CD8-positive, alpha-beta memory T cell (primary cell): Measurements from ENCODE around the gene LMBR1. TPM values are rescaled to one million over a fixed set of nuclear protein-coding genes. Genes with fewer than 3 reads are reported as not detected.
A peak's percentile ranks its signal among the peaks of the same experiment; 100 is the strongest.

Experiments
- CTCF ChIA-PET: fragments of 350-600 bp; sonication (Branson Sonifier 250); formaldehyde crosslinking; loops from one replicate; lab custom pipeline; 2021; ENCODE audit warnings: antibody characterized with exemption; lab: Charles Lee
- POLR2A ChIA-PET: fragments of 350-600 bp; sonication (Branson Sonifier 250); formaldehyde crosslinking; loops from one replicate; lab custom pipeline; 2021; ENCODE audit warnings: antibody characterized with exemption; lab: Charles Lee
- DNase-seq, 5 donors: peaks; one replicate each; pipeline versions ENCODE4 v3.0.0 to v3.0.0-alpha.2; 2020 to 2022; ENCODE audit warnings: mixed read lengths in 1 of 5
- H3K27ac ChIP-seq: one replicate; pipeline ENCODE4 v1.7.0; 2013; ENCODE audit warnings: low read depth, mild to moderate bottlenecking, low read length, moderate library complexity
- H3K27me3 ChIP-seq: 2 replicates; pipeline ENCODE4 v1.7.0; 2013; ENCODE audit warnings: low read length, mild to moderate bottlenecking; ENCODE audit not compliant: insufficient read depth, poor library complexity, severe bottlenecking
- H3K36me3 ChIP-seq: 2 replicates; pipeline ENCODE4 v1.7.0; 2013; ENCODE audit warnings: mild to moderate bottlenecking, low read length, moderate library complexity; ENCODE audit not compliant: insufficient read depth
- H3K4me1 ChIP-seq: 2 replicates; pipeline ENCODE4 v1.7.0; 2013; ENCODE audit warnings: mild to moderate bottlenecking, low read length, moderate library complexity; ENCODE audit not compliant: insufficient read depth
- H3K4me3 ChIP-seq: 2 replicates; pipeline ENCODE4 v1.7.0; 2013; ENCODE audit warnings: mild to moderate bottlenecking, low read length
- H3K9me3 ChIP-seq: 2 replicates; pipeline ENCODE4 v1.7.0; 2013; ENCODE audit warnings: mild to moderate bottlenecking, low read length
- H3K27ac Mint-ChIP-seq, 8 donors: one replicate each; pipeline ENCODE4 v1.8.0; 2020 to 2021; ENCODE audit warnings: mixed read lengths in 8 of 8, mild to moderate bottlenecking in 6 of 8, inconsistent platforms in 3 of 8, moderate library complexity in 3 of 8
- H3K27me3 Mint-ChIP-seq, 2 donors: one replicate each; pipeline ENCODE4 v1.8.0; 2020 to 2021; ENCODE audit warnings: mixed read lengths in 2 of 2, mild to moderate bottlenecking in 1 of 2, moderate library complexity in 1 of 2
- H3K36me3 Mint-ChIP-seq, 3 donors: one replicate each; pipeline ENCODE4 v1.8.0; 2020 to 2021; ENCODE audit warnings: mixed read lengths in 3 of 3, inconsistent platforms in 1 of 3, mild to moderate bottlenecking in 1 of 3
- H3K4me1 Mint-ChIP-seq, 3 donors: one replicate each; pipeline ENCODE4 v1.8.0; 2020 to 2021; ENCODE audit warnings: mixed read lengths in 3 of 3, inconsistent platforms in 1 of 3, mild to moderate bottlenecking in 1 of 3
- H3K4me3 Mint-ChIP-seq, 7 donors: one replicate each; pipeline ENCODE4 v1.8.0; 2020 to 2021; ENCODE audit warnings: mixed read lengths in 7 of 7, mild to moderate bottlenecking in 6 of 7, moderate library complexity in 4 of 7, inconsistent platforms in 2 of 7
- H3K9me3 Mint-ChIP-seq, 5 donors: one replicate each; pipeline ENCODE4 v1.8.0; 2020 to 2022; ENCODE audit warnings: mixed read lengths in 5 of 5, mild to moderate bottlenecking in 3 of 5, moderate library complexity in 2 of 5, inconsistent platforms in 1 of 5
- polyA plus RNA-seq: library from polyadenylated mRNA; unstranded; fragments of 300-500 nt; fragmentation: Illumina TruSeq; gene quantifications from one replicate; pipeline ENCODE4 v1.2.3, GENCODE V29; 2021
- total RNA-seq, 2 experiments: library from RNA; stranded (reverse); gene quantifications; one replicate each; pipeline ENCODE4 v1.2.3, GENCODE V29; 2021

LMBR1 gene
- total and polyA plus RNA-seq, 3 experiments from 2014 or later: 26.8 to 51.9 (median 49.2) TPM

DNA sequence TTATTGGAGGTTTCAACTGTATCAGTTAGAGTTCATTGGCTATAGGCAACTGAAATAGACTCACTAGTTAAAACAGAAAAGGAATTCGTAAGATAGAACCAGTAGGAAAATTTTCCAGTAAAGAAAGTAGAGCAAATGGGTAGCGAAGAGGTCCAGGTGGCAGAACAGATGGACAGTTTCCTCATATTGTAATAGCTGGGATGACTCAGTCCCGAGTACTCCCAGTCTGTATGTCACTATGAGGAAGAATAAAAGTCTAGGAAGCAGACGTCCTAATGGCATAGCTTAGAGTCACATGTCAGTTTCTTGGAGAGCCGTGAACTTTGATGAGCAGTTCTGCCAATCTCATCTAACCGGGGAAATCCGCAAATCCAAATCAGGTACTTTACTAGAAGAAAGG lies 157.1 kb downstream of the LMBR1 start:
- H3K27me3 Mint-ChIP-seq: no peaks in the 10 kb centered on the region
- H3K4me1 Mint-ChIP-seq: peaks cover 0 to 5% (median 0%) of the 10 kb centered on the region in 3 donors
- peaks cover 20 to 33% (median 25%) of the 10 kb centered on the region in 5 donors for H3K9me3 Mint-ChIP-seq
- no peak overlapping the region for H3K27ac Mint-ChIP-seq
- no peak overlapping the region for H3K4me3 Mint-ChIP-seq
- CTCF ChIA-PET: no interaction called here
- Histone ChIP-seq H3K36me3 (peaks cover 5% of the 10 kb centered on the region), H3K27me3 (no peaks in the 10 kb centered on the region), H3K27ac (no peak overlapping the region), H3K9me3 (no peaks in the 10 kb centered on the region), H3K4me1 (no peaks in the 10 kb centered on the region), H3K4me3 (no peak overlapping the region)
- no peak for DNase-seq
- POLR2A ChIA-PET: no interaction called here
- H3K36me3 Mint-ChIP-seq: peaks cover 50 to 74% (median 71%) of the 10 kb centered on the region in 3 donors

DNA sequence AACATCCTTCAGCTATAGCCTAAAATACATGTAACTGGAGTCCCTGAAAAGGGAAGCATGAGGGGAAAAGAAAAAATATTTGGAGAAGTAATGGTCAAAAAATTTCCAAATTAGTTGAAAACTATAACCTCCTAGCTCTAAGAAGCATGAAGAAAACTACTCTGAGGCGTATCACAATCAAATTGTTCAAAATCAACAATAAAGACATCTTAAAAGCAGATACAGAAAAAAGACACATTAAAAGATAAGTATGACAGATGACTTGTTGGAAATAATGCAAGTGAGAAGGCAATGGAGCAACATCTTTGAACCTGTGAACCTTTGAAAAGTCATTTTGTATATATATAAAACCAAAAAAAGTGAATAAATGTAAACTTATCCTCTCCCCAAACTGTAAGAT lies 159.3 kb downstream of the LMBR1 start:
- ChIA-PET POLR2A (no interaction called here), CTCF (no interaction called here)
- no peak for DNase-seq
- H3K4me3 ChIP-seq: no peak overlapping the region
- H3K27ac Mint-ChIP-seq: no peak overlapping the region
- H3K27me3 Mint-ChIP-seq: no peaks in the 10 kb centered on the region
- H3K4me1 Mint-ChIP-seq: peaks cover 0 to 5% (median 0%) of the 10 kb centered on the region in 3 donors
- no peaks in the 10 kb centered on the region for H3K4me1 ChIP-seq
- no peaks in the 10 kb centered on the region for H3K9me3 ChIP-seq
- no peak overlapping the region for H3K4me3 Mint-ChIP-seq
- peaks cover 5% of the 10 kb centered on the region for H3K36me3 ChIP-seq
- H3K36me3 Mint-ChIP-seq: peaks cover 53 to 76% (median 74%) of the 10 kb centered on the region in 3 donors
- H3K27ac ChIP-seq: no peak overlapping the region
- H3K27me3 ChIP-seq: no peaks in the 10 kb centered on the region
- H3K9me3 Mint-ChIP-seq: peaks cover 20 to 33% (median 25%) of the 10 kb centered on the region in 5 donors

DNA sequence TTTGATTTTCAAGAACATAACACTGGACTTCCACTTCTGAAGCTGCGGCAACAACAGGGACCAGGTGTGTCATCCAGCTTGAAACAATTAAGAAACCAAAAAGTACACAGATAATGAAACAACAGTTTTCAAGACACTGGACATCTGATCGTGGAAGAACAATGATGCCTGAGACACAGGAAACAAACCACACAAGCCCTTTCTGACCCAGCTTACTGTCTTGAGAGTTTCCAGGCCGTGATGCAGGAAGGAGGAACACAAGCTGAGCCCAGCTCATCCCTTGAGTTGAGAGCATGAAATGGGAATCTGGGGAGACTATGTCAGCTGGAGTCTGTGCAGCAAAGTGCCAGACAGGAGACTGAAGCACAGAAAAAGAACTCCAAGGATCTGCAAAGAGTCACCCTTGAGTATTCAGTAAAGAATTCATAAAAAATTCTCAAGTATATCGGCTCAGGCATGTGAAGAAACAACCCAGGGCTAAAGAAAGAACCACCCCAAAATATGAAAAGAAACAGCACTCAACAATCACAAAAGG lies 160.8 kb downstream of the LMBR1 start:
- Histone ChIP-seq H3K27ac (no peak overlapping the region), H3K4me3 (no peak overlapping the region), H3K9me3 (no peaks in the 10 kb centered on the region), H3K27me3 (no peaks in the 10 kb centered on the region), H3K36me3 (peaks cover 5% of the 10 kb centered on the region), H3K4me1 (no peaks in the 10 kb centered on the region)
- Mint-ChIP-seq H3K4me3 (no peak overlapping the region), H3K27ac (no peak overlapping the region), H3K9me3 (peaks cover 20 to 33% (median 25%) of the 10 kb centered on the region in 5 donors), H3K4me1 (peaks cover 0 to 5% (median 0%) of the 10 kb centered on the region in 3 donors), H3K27me3 (no peaks in the 10 kb centered on the region), H3K36me3 (peaks cover 48 to 72% (median 68%) of the 10 kb centered on the region in 3 donors)
- DNase-seq: no peak
- ChIA-PET CTCF (no interaction called here), POLR2A (no interaction called here)

DNA sequence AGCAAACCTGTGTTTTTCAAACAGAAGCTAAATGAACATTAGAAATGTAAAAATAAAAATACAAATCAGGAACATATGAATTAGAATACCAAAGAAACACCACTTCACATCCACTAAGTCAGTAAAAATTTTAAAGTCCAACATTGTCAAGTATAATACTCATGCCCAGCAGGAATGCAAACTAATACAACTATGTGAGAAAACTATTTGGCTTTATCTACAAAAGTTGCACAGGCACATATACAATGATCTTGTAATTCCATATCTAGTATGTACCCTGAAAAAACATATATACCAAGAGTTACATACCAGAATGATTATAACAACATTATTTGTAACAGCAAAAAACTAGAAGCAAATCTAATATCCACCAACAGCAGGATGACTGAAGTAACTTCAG lies 161.3 kb downstream of the LMBR1 start:
- Histone ChIP-seq H3K4me3 (no peak overlapping the region), H3K27ac (no peak overlapping the region), H3K27me3 (no peaks in the 10 kb centered on the region), H3K4me1 (no peaks in the 10 kb centered on the region), H3K9me3 (no peaks in the 10 kb centered on the region), H3K36me3 (peaks cover 5% of the 10 kb centered on the region)
- Mint-ChIP-seq H3K27ac (no peak overlapping the region), H3K36me3 (peaks cover 45 to 71% (median 63%) of the 10 kb centered on the region in 3 donors), H3K9me3 (peaks cover 20 to 30% (median 22%) of the 10 kb centered on the region in 5 donors), H3K4me3 (no peak overlapping the region), H3K4me1 (peaks cover 0 to 5% (median 0%) of the 10 kb centered on the region in 3 donors), H3K27me3 (no peaks in the 10 kb centered on the region)
- no peak for DNase-seq
- ChIA-PET CTCF (no interaction called here), POLR2A (no interaction called here)

DNA sequence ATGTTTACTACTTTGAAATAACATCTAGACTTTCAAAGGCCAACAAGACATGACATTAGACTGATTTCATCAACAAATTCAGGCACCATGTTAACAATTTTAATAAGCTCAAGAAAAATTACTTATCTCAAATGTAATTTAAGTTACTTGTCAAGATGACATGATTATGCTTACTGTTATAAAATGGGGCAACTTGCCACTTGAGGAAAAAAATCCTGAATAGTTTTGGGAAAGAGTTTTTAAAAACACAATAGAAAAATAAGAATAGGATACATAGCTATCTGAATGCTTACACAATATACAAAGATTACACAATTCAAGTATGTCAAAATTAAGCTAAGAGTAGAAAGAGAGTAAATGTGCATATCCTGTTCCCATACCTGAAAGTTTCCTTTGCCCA lies 167.0 kb downstream of the LMBR1 start:
- Mint-ChIP-seq H3K9me3 (no peaks in the 10 kb centered on the region), H3K27me3 (no peaks in the 10 kb centered on the region), H3K4me1 (peaks cover 0 to under 1% (median 0%) of the 10 kb centered on the region in 3 donors), H3K4me3 (no peak overlapping the region), H3K27ac (no peak overlapping the region), H3K36me3 (peaks cover 7 to 46% (median 13%) of the 10 kb centered on the region in 3 donors)
- ChIA-PET CTCF (no interaction called here), POLR2A (no interaction called here)
- no peak for DNase-seq
- H3K4me3 ChIP-seq: no peak overlapping the region
- peaks cover 5% of the 10 kb centered on the region for H3K36me3 ChIP-seq
- H3K27me3 ChIP-seq: no peaks in the 10 kb centered on the region
- no peaks in the 10 kb centered on the region for H3K4me1 ChIP-seq
- H3K9me3 ChIP-seq: no peaks in the 10 kb centered on the region
- H3K27ac ChIP-seq: no peak overlapping the region

DNA sequence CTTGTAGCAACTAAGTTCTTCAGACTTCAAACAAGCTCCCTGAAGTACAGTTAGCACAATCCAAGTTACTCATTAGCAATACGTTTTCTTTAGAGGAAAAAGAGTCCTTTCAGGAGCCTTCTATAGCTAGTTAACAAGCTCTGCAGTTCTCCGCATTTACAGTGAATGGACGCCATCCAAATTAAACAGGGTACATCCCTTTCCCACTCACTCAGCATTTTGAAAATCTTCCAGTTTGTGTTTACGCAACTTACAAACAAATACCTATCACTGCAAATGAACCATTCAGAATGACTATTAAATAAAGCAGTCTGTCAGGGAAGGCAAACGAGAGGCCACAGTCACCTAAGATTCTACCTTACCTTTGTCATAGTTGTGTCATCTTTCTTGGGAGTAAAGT lies 167.9 kb downstream of the LMBR1 start:
- H3K9me3 ChIP-seq: no peaks in the 10 kb centered on the region
- Mint-ChIP-seq H3K36me3 (peaks cover 4 to 45% (median 16%) of the 10 kb centered on the region in 3 donors), H3K4me3 (no peak overlapping the region), H3K4me1 (no peaks in the 10 kb centered on the region), H3K27me3 (no peaks in the 10 kb centered on the region), H3K9me3 (no peaks in the 10 kb centered on the region), H3K27ac (no peak overlapping the region)
- DNase-seq: no peak
- H3K4me1 ChIP-seq: no peaks in the 10 kb centered on the region
- ChIA-PET CTCF (no interaction called here), POLR2A (no interaction called here)
- no peaks in the 10 kb centered on the region for H3K27me3 ChIP-seq
- H3K36me3 ChIP-seq: peaks cover 5% of the 10 kb centered on the region
- no peak overlapping the region for H3K27ac ChIP-seq
- H3K4me3 ChIP-seq: no peak overlapping the region

DNA sequence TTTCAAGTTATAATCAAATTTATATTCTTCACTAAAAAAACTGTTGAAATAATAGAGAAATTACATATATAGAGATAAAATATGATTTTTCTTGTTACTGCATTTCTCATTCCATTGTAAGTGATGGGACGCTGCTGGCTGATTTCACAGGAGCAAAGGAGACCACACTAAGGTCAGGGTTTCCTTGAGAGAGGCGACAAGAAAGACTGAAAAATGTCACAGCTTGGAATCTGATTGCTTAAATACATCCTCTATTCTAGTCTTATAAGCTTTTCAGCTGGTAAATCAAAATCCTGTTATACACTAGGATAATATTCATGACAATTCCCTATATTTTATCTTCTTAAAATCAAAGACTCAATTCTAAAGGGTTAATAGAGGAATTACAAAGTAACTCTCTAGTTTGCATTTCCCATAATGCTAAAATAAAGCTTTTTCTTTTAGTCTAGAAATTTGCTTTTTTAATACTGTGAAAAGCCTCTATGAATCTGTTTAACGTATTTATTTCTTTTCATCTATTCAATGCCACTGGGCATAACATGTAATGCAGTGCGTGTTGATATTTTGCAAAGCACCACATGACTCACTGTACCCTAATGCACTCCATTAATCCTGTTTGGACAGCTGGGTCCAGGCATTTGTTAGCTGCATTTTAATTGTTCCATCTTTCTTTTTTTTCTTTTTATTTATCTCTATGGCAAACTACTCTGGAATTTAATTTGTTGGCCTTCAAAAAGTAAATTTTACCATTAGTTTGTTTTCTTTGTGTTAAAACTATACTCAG lies 170.7 kb downstream of the LMBR1 start:
- H3K27me3 Mint-ChIP-seq: no peaks in the 10 kb centered on the region
- no peaks in the 10 kb centered on the region for H3K9me3 Mint-ChIP-seq
- ChIA-PET POLR2A (no interaction called here), CTCF (no interaction called here)
- H3K27ac Mint-ChIP-seq: no peak overlapping the region
- DNase-seq: no peak
- no peaks in the 10 kb centered on the region for H3K9me3 ChIP-seq
- H3K36me3 ChIP-seq: peaks cover 5% of the 10 kb centered on the region
- peaks cover 6 to 48% (median 14%) of the 10 kb centered on the region in 3 donors for H3K36me3 Mint-ChIP-seq
- no peaks in the 10 kb centered on the region for H3K27me3 ChIP-seq
- no peak overlapping the region for H3K27ac ChIP-seq
- no peaks in the 10 kb centered on the region for H3K4me1 Mint-ChIP-seq
- no peak overlapping the region for H3K4me3 Mint-ChIP-seq
- no peaks in the 10 kb centered on the region for H3K4me1 ChIP-seq
- H3K4me3 ChIP-seq: no peak overlapping the region

DNA sequence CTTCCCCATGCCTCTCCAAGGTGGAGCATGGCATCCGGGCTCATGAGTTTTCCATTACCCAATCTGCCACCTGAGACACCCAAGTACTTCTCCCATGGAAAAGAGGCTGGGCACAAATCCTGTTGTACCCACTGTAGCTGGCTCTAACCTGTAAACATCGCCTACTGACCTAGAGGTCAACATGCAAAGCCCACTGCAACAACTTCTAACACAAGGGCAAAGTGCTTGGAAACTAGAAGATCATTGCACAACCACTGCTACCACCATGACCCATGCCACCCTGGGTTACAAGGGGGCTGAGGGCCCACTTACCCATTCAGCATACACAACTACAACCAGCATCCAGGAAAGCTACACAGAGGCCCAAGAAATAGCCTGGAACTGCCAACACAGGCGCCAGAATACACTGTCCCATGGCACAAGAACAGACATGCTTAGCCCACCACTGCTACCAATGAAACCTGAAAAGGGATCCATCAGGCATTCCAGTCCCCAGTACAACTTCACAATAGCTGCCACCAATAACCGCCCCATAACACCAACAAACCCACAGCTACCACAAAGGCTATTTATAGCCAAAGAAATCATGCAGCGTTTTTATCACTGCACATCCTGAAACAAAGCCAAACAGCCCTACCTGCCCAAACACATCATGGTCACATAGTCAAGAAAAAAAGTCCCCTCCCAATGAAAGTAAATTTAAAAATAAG lies 189.1 kb downstream of the LMBR1 start:
- peaks cover 12 to 26% (median 17%) of the 10 kb centered on the region in 3 donors for H3K4me1 Mint-ChIP-seq
- DNase-seq: no peak
- no peaks in the 10 kb centered on the region for H3K27me3 ChIP-seq
- H3K9me3 ChIP-seq: no peaks in the 10 kb centered on the region
- peaks cover 24 to 83% (median 69%) of the 10 kb centered on the region in 3 donors for H3K36me3 Mint-ChIP-seq
- H3K4me3 ChIP-seq: no peak overlapping the region
- no peak overlapping the region for H3K27ac ChIP-seq
- H3K27ac Mint-ChIP-seq: peak overlapping the region in 1 of 8 donors; percentile 66
- CTCF ChIA-PET: no interaction called here
- H3K36me3 ChIP-seq: no peaks in the 10 kb centered on the region
- peaks cover 15 to 42% (median 33%) of the 10 kb centered on the region in 5 donors for H3K9me3 Mint-ChIP-seq
- peak overlapping the region in 2 of 7 donors; percentile 28 to 52 for H3K4me3 Mint-ChIP-seq
- no peaks in the 10 kb centered on the region for H3K27me3 Mint-ChIP-seq
- POLR2A ChIA-PET: interaction anchor here (0.7 kb wide), 1 partner anchor 44 kb away, joined by 6 read pairs; no protein-coding TSS in a partner anchor
- H3K4me1 ChIP-seq: no peaks in the 10 kb centered on the region
